K562 (cell line): ENCODE data around the gene CTDNEP1. TPM values are rescaled to one million over a fixed set of nuclear protein-coding genes. Genes with fewer than 3 reads are reported as not detected.
A peak's percentile ranks its signal among the peaks of the same experiment; 100 is the strongest.

Source experiments
- ARID3A ChIP-seq: IDR thresholded peaks from 2 replicates; pipeline ENCODE4 v1.6.1; 2012; ENCODE audit warnings: low read depth, low read length, improper control_type of control experiment, borderline replicate concordance
- HDAC1 ChIP-seq, 2 experiments: fragments of 450-650 bp; IDR thresholded peaks; 2 replicates each; pipeline ENCODE4 v1.6.1; 2016 to 2017; ENCODE audit warnings: inconsistent platforms in 1 of 2, mild to moderate bottlenecking in 1 of 2, moderate library complexity in 1 of 2
- MAZ ChIP-seq, 2 experiments: fragments of 450-650 bp in 1 of 2; sonication (generic) in 1 of 2; formaldehyde crosslinking; IDR thresholded peaks in 1 of 2; conservative IDR thresholded peaks in 1 of 2; 2 replicates each; pipeline versions ENCODE4 v1.4.0 to v1.5.0; 2020; ENCODE audit warnings: mild to moderate bottlenecking in 1 of 2, missing genetic modification reagents in 1 of 2
- MYC ChIP-seq, 2 experiments: fragments of 250-450 bp in 1 of 2; sonication (Bioruptor Pico) in 1 of 2; IDR thresholded peaks; 2 replicates each; pipeline versions ENCODE4 v1.5.1 to v1.6.1; 2012 to 2021; ENCODE audit warnings: low read depth in 2 of 2, borderline replicate concordance in 1 of 2, improper control_type of control experiment in 1 of 2, low read length in 1 of 2, mild to moderate bottlenecking in 1 of 2, moderate library complexity in 1 of 2
- NFIC ChIP-seq: fragments of 450-650 bp; IDR thresholded peaks from 2 replicates; pipeline ENCODE4 v1.6.1; 2017; ENCODE audit warnings: mild to moderate bottlenecking, inconsistent platforms
- POLR2B ChIP-seq: fragments of 450-650 bp; IDR thresholded peaks from 2 replicates; pipeline ENCODE4 v1.6.1; 2018; ENCODE audit warnings: low read depth; ENCODE audit not compliant: partially characterized antibody
- RFX5 ChIP-seq: IDR thresholded peaks from 2 replicates; pipeline ENCODE4 v1.6.1; 2011; ENCODE audit warnings: low read depth, mild to moderate bottlenecking, improper control_type of control experiment, low read length
- SP1 ChIP-seq: sonication (generic); formaldehyde crosslinking; IDR thresholded peaks from 2 replicates; pipeline ENCODE4 v1.8.1; 2022; ENCODE audit warnings: mild to moderate bottlenecking, missing genetic modification reagents
- SPI1 ChIP-seq: IDR thresholded peaks from 2 replicates; pipeline ENCODE4 v1.6.1; 2011; ENCODE audit warnings: low read depth, low read length, control low read depth, borderline replicate concordance
- SREBF1 ChIP-seq: fragments of 150-350 bp; IDR thresholded peaks from 2 replicates; pipeline ENCODE4 v1.6.1; 2014; ENCODE audit warnings: antibody characterized with exemption, low read depth, low read length, borderline replicate concordance
- XRCC3 ChIP-seq: fragments of 450-650 bp; IDR thresholded peaks from 2 replicates; pipeline ENCODE4 v1.6.1; 2017; ENCODE audit warnings: mild to moderate bottlenecking, moderate library complexity
- XRCC5 ChIP-seq: fragments of 200-400 bp; formaldehyde crosslinking; IDR thresholded peaks from 2 replicates; pipeline ENCODE4 v1.6.1; 2017; ENCODE audit warnings: low read depth, mild to moderate bottlenecking, low read length
- ZNF274 ChIP-seq: IDR thresholded peaks from 2 replicates; pipeline ENCODE4 v1.6.1; 2011; ENCODE audit warnings: low read depth, mild to moderate bottlenecking, low read length, moderate library complexity, borderline replicate concordance
- polyA plus RNA-seq, 8 experiments: library from polyadenylated mRNA; depleted of rRNA in 4 of 8; stranded (reverse) in 5 of 8; unstranded in 3 of 8; fragments of >200 nt; fragmentation: Nextera tagmentation in 2 of 8; fragmentation: Illumina TruSeq in 1 of 8; extraction: Ambion mirVana in 2 of 8; extraction: Trizol in 1 of 8; gene quantifications; 2 replicates each; pipeline versions ENCODE4 v1.2.1 to v1.2.3, GENCODE V29; 2011 to 2014; ENCODE audit warnings: inconsistent platforms in 1 of 8, missing spikeins in 1 of 8
- total RNA-seq, 7 experiments: library from RNA; depleted of rRNA in 6 of 7; stranded (reverse); fragments of >200 nt in 6 of 7; fragmentation: Illumina TruSeq in 2 of 7; extraction: Trizol in 2 of 7; gene quantifications; 2 replicates each; pipeline versions ENCODE4 v1.2.1 to v1.2.3, GENCODE V29; 2011 to 2021; ENCODE audit warnings: low replicate concordance in 1 of 7
- TF ChIP-seq, protein P1 (sequence below): fragments of 450-650 bp; formaldehyde crosslinking; IDR thresholded peaks from 2 replicates; pipeline ENCODE4 v1.4.0; 2020; ENCODE audit warnings: mild to moderate bottlenecking, moderate library complexity
- TF ChIP-seq, protein P2 (sequence below): fragments of 450-650 bp; IDR thresholded peaks from 2 replicates; pipeline ENCODE4 v1.7.1; 2018; ENCODE audit warnings: mild to moderate bottlenecking, low read depth; ENCODE audit not compliant: partially characterized antibody
- TF ChIP-seq, protein P3 (sequence below): fragments of 250-450 bp; sonication (Bioruptor Pico); IDR thresholded peaks from 2 replicates; pipeline ENCODE4 v1.9.0; 2021; ENCODE audit warnings: mild to moderate bottlenecking, inconsistent platforms

CTDNEP1 gene
- total and polyA plus RNA-seq, 9 of the 15 experiments (the other 6 are each of a cell fraction or from before 2014, with no cell fraction given) = 10.7 to 150 (median 28.5) TPM

DNA sequence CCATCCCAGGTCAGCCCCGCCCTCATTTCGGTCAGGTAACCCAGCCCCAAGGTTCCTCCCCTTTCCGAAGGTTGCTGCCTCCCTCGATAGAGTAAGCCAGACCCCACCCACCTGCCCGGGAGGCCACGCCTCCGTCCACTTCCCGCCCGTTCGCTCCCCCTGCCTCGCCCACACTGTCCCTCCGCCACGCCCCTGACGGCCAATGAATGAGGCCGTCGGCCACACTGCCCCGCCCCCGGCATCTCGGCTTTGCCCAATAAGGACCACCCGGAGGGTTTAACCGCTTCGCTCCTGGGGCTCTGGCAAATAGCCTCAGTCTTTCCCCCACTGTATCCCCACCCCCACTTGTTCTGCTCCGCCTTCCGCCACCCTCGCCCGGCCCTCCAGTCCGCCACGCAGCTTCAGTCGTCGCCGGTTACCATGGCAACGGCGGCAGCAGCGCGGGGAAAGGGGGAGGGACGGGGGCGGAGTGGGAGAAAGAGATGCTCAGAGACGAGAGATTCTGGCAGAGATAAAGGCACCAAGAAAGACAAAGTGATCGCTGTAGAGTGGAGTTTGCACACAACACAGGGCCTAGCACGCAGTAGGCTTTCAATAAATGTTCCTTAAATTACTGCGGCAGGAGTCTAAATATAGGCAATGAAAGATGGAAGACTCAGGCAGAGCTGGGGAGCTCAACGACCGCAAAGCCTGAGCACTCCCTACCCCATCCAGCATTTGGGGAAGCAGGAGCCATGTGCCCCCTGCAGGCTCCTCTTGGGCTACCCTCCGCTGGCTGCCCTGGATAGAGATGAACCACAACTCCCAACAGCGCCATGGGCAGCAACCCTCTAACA, 37.0 kb downstream of the CTDNEP1 start (continued):
- TF ChIP-seq SPI1 (0 out of 2 replicates have a peak, but pooled peaks have one; percentile 18), MAZ (CRISPR knock-in tag; conservative IDR thresholded peaks at IDR 0.05 in 1 of 2, IDR thresholded peaks at IDR 0.05 in 1 of 2) (peak; percentile 19 to 34; a peak in 1 of 4 replicates), POLR2B (no peak), ARID3A (no peak), NFIC (no peak), MYC (IDR thresholded peaks at IDR 0.05; ENCODE audit: low read depth, low read length) (peak; percentile 66; the same call in 1 of the 2 replicates), MYC (CRISPR knock-in tag; IDR thresholded peaks at IDR 0.05; ENCODE audit: borderline replicate concordance, low read depth) (no peak), SP1 (CRISPR knock-in tag) (peak; percentile 84), SREBF1 (no peak), ZNF274 (no peak), HDAC1 (IDR thresholded peaks at IDR 0.05) (peak in 1 of 2 experiments; percentile 70; a peak in 2 of 4 replicates), XRCC3 (no peak), XRCC5 (no peak), RFX5 (peak; percentile 77; the same call in 1 of the 2 replicates)
- TF ChIP-seq, protein P1, sequence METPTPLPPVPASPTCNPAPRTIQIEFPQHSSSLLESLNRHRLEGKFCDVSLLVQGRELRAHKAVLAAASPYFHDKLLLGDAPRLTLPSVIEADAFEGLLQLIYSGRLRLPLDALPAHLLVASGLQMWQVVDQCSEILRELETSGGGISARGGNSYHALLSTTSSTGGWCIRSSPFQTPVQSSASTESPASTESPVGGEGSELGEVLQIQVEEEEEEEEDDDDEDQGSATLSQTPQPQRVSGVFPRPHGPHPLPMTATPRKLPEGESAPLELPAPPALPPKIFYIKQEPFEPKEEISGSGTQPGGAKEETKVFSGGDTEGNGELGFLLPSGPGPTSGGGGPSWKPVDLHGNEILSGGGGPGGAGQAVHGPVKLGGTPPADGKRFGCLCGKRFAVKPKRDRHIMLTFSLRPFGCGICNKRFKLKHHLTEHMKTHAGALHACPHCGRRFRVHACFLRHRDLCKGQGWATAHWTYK (CRISPR knock-in tag) = no peak
- TF ChIP-seq, protein P2, sequence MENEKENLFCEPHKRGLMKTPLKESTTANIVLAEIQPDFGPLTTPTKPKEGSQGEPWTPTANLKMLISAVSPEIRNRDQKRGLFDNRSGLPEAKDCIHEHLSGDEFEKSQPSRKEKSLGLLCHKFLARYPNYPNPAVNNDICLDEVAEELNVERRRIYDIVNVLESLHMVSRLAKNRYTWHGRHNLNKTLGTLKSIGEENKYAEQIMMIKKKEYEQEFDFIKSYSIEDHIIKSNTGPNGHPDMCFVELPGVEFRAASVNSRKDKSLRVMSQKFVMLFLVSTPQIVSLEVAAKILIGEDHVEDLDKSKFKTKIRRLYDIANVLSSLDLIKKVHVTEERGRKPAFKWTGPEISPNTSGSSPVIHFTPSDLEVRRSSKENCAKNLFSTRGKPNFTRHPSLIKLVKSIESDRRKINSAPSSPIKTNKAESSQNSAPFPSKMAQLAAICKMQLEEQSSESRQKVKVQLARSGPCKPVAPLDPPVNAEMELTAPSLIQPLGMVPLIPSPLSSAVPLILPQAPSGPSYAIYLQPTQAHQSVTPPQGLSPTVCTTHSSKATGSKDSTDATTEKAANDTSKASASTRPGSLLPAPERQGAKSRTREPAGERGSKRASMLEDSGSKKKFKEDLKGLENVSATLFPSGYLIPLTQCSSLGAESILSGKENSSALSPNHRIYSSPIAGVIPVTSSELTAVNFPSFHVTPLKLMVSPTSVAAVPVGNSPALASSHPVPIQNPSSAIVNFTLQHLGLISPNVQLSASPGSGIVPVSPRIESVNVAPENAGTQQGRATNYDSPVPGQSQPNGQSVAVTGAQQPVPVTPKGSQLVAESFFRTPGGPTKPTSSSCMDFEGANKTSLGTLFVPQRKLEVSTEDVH = peak; percentile 33
- TF ChIP-seq, protein P3, sequence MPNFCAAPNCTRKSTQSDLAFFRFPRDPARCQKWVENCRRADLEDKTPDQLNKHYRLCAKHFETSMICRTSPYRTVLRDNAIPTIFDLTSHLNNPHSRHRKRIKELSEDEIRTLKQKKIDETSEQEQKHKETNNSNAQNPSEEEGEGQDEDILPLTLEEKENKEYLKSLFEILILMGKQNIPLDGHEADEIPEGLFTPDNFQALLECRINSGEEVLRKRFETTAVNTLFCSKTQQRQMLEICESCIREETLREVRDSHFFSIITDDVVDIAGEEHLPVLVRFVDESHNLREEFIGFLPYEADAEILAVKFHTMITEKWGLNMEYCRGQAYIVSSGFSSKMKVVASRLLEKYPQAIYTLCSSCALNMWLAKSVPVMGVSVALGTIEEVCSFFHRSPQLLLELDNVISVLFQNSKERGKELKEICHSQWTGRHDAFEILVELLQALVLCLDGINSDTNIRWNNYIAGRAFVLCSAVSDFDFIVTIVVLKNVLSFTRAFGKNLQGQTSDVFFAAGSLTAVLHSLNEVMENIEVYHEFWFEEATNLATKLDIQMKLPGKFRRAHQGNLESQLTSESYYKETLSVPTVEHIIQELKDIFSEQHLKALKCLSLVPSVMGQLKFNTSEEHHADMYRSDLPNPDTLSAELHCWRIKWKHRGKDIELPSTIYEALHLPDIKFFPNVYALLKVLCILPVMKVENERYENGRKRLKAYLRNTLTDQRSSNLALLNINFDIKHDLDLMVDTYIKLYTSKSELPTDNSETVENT (CRISPR knock-in tag) = no peak
